ENCODE results near the gene NPAT.

The NPAT gene

GRCh38 chr11:108222574-108223347 is at the start of gene NPAT, which contains the start of gene ATM:
TSS of gene NPAT (minus strand) at chr11:108222638. CDS start at chr11:108222536, 102 bp downstream.
TSS of gene ATM (plus strand) at chr11:108223067. CDS start at chr11:108227625, 4,558 bp downstream.
- DNase-seq (ENCODE audit: low read depth in 2 of 2), result peak; percentile 97

GRCh38 chr11:108269583-108269982 is 47.1 kb upstream of the NPAT start:
- DNase-seq (ENCODE audit: low read depth in 2 of 2), result no peak

GRCh38 chr11:108253176-108253575 is 30.7 kb upstream of the NPAT start:
- DNase-seq (ENCODE audit: low read depth in 2 of 2), result no peak

GRCh38 chr11:108246885-108247284 is 24.4 kb upstream of the NPAT start:
- DNase-seq (ENCODE audit: low read depth in 2 of 2), result no peak

DNA sequence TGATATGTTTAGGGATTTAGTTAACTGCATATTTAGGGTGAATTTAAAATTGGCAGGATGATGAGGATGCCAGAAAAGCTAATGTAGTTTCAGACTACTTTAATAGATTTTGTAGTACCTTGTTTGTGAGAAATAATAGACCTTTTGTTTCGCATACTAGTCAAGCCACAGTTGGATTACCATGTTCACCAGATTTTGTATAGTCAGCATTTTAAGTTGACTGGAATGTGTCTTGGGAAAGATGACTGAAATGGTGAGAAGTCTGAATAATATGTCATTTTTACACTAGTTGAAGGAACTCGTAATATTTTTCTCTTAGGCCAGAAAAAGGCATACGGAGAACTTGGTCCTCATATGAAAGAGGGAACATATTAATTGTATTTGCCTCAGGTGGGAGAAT is 23.9 kb upstream of the NPAT start:
- no peak for DNase-seq (ENCODE audit: low read depth in 2 of 2)

- no peak for DNase-seq (ENCODE audit: low read depth in 2 of 2)
Measured at GRCh38 chr11:108242422-108242821, 20.0 kb upstream of the NPAT start.

DNA sequence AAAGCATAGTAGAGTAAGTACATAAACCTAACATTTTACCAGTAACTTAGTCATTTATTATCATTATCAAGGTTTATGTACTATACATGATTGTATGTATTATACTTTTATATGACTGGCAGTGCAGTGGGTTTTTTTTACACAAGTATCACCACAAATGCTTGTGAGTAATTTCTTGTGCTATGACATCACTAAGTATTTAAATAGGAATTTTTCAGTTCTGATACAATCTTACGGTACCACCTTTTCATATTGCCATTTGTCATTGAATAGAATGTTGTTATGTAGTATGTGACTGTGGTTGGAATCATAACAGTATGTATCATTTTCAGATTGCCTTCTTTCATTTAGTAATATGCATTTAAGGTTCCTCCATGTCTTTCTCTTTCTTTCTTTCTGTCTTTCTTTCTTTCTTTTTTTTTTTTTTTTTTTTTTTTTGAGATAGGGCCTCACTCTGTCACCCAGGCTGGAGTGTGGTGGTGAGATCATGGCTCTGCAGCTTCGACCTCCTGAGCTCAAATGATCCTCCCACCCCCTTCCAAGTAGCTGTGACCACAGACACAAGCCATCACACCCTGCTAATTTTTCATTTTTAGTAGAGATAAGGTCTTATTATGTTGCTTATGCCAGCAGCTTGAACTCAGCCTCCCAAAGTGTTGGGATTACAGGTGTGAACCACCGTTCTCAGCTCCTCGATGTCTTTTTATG is 19.0 kb upstream of the NPAT start:
- peak in 1 of 2 donors; percentile 22 for DNase-seq (ENCODE audit: low read depth in 2 of 2)

DNA sequence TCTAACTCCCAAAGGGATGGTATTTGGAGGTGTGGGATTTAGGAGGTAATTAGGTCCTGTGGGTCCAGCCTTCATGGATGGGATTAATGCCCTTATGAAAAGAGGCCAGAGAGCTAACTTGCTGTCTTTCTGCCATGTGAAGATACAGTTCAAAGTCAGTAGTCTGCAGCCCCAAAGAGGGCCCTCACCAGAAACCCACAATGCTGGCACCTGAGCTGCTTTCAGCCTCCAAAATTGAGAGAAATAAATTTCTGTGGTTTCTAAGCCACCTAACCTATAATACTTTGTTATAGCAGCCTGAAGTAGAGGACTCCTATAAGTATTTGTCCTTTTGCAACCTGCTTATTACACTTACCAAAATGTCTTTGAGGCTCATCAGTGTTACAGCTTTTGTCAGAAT is 16.6 kb upstream of the NPAT start:
- DNase-seq (ENCODE audit: low read depth in 2 of 2), result no peak

GRCh38 chr11:108237058-108237481 is 14.6 kb upstream of the NPAT start:
- no peak for DNase-seq (ENCODE audit: low read depth in 2 of 2)

DNA sequence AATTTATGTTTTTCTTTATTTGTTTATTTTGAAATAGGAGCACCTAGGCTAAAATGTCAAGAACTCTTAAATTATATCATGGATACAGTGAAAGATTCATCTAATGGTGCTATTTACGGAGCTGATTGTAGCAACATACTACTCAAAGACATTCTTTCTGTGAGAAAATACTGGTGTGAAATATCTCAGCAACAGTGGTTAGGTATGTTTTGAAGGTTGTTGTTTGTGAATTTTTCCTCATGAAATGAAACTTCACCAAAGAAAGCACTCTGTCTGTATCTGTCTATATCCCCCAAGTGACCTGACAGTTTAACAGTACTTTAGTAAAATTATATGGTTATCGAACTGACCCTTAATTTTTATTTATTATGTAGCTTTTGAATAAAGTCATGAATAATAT is 13.2 kb upstream of the NPAT start:
- DNase-seq (ENCODE audit: low read depth in 2 of 2), result no peak

GRCh38 chr11:108235192-108235591 is 12.8 kb upstream of the NPAT start:
- no peak for DNase-seq (ENCODE audit: low read depth in 2 of 2)

- DNase-seq (ENCODE audit: low read depth in 2 of 2), result no peak
Measured at GRCh38 chr11:108233277-108233945, 11.0 kb upstream of the NPAT start.

GRCh38 chr11:108228251-108228650 is 5.8 kb upstream of the NPAT start:
- no peak for DNase-seq (ENCODE audit: low read depth in 2 of 2)

GRCh38 chr11:108226036-108226435 is 3.6 kb upstream of the NPAT start:
- DNase-seq (ENCODE audit: low read depth in 2 of 2), result no peak

DNA sequence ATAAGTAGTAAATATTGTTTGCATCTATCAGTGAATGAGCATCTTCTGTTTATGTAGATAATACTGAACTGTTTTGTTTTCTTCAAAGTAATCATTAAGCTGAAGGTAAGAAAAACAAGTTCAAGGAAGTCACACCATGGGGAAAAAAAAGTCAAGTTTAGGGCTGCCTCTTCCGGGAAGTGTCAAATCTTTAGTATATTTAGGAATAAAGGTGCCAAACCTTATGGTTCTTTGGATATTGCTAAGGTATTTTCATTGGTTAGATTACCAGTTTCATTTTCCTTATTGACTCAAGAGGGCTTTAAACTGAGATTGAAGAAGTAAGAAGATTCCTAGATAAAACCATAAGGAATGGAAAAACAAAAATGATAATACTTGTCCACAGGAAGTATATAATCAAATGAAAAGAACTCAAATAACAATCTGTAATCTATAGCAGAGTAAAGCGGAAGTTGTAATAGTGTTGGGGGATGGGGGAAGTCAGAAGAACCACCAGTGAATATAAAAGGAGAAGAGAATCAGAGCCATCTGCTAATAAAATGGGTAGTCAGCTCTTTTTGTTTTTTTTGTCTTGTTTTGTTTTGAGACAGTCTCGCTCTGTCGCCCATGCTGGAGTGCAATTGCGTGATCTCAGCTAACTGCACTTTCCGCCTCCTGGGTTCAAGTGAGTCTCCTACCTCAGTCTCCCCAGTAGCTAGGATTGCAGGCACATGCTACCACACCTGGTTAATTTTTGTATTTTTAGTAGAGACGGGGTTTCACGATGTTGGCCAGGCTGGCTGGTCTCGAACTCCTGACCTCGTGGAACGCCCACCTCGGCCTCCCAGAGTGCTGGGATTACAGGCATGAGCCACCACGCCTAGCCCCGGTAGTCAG is 2.7 kb upstream of the NPAT start:
- no peak for DNase-seq (ENCODE audit: low read depth in 2 of 2)

DNA sequence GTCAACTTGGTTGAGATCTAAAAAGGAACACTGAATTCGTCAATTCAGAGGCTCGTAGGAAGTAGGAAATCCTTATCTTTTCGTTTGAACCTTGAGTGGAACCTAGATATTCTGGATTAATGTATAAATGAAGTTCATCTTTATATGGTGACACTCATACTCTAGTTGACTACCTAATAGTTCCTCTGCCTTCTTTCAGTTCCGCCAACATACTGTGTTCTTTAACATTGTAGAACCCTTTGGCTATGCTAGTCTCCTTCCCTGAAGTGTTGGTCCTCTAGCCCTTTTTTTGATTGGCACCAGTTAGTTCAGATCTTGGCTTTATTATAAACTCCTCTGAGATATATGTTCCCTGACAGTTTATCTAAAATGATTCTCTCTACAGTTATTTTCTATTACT is 1.9 kb upstream of the NPAT start:
- no peak for DNase-seq (ENCODE audit: low read depth in 2 of 2)

- DNase-seq (ENCODE audit: low read depth in 2 of 2), result peak in 1 of 2 donors; percentile 44
Measured at GRCh38 chr11:108223348-108224149, 1.1 kb upstream of the NPAT start.

- DNase-seq (ENCODE audit: low read depth in 2 of 2), result peak in 1 of 2 donors; percentile 7
Measured at GRCh38 chr11:108221911-108222573, 396 bp downstream of the NPAT start.

DNA sequence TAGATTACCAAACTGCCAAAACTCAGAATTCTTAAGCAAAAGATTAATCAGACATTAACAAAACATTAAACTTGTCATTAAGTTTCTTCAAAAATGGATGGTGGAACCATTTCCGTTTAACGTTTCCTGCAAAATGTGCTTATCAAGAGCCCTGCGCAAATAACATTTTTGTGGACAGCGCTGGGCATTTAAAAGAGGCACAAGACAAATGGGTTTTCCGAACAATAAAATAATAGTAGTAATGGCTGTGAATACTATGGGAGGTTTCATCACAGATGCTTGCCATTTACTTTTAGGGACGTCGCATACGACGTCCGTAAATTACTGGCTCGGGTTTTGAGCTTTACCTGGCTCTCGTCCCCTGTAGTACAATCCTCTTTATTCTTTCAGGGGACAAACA is 1.1 kb downstream of the NPAT start:
- no peak for DNase-seq (ENCODE audit: low read depth in 2 of 2)

DNA sequence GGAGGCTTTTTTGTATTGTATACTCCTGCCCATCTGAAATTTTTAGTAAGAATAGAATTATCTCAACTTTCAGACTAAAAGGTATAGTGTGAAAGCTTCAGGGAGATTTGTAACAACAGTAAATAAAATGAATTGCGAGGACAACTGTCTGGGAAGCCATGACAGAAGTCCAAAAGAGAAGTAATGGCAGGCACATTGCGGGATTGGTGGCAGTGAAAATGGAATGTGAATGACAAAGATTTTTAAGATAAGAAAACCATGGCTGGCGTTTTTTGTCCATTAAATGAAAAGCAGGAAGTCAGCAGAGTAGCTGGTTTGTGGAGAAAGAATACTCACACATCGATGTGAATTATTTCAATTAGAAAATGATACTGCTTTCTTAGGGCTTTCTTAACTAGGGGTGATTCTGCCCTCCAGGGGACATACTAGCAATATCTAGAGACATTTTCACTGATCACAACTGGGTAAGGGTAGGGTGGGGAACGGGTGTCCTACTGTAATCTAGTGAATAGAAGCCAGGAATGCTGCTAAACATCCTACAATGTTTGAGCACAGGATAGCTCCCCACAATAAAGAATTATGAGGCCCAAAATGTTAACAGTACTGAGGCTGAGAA is 1.6 kb downstream of the NPAT start:
- no peak for DNase-seq (ENCODE audit: low read depth in 2 of 2)

All from stimulated activated CD8-positive, alpha-beta memory T cell treated with anti-CD3 and anti-CD28 coated beads, Interleukin-2, amount 100 ng/mL, for 48 hours (primary cell).